PC-9 (cell line): Measurements from ENCODE around the gene JKAMP. TPM values are rescaled to one million over a fixed set of nuclear protein-coding genes. Genes with fewer than 3 reads are reported as not detected.

ENCODE experiments used
- BruUV-seq: library from RNA; stranded (reverse); fragments of 400-500 nt; replicated peaks from 2 replicates; lab custom pipeline; 2021; lab: Mats Ljungman, UMichigan
- CTCF ChIA-PET: fragments of 300-600 bp; sonication (Branson Sonifier 250); formaldehyde crosslinking; loops from one replicate; lab custom pipeline; 2022; ENCODE audit warnings: antibody characterized with exemption; lab: Charles Lee
- POLR2A ChIA-PET: fragments of 300-600 bp; sonication (Branson Sonifier 250); formaldehyde crosslinking; loops from one replicate; lab custom pipeline; 2022; ENCODE audit warnings: antibody characterized with exemption; ENCODE audit not compliant: unreplicated experiment; lab: Charles Lee
- DNase-seq, 2 experiments: peaks; one replicate each; pipeline versions ENCODE4 v3.0.0 to v3.0.0-alpha.2; 2015 to 2022; ENCODE audit warnings: mixed read lengths in 1 of 2
- H2AFZ ChIP-seq: fragments of 200-600 bp; sonication (generic); 2 replicates; pipeline ENCODE4 v1.8.1; 2017; ENCODE audit warnings: antibody characterized with exemption
- H3F3A ChIP-seq: fragments of 200-600 bp; sonication (generic); 2 replicates; pipeline ENCODE4 v1.8.1; 2017; ENCODE audit warnings: antibody characterized with exemption, mild to moderate bottlenecking, low read depth; ENCODE audit not compliant: insufficient read depth
- H3K27ac ChIP-seq: fragments of 200-600 bp; sonication (generic); 2 replicates; pipeline ENCODE4 v1.6.1; 2016; ENCODE audit warnings: mixed run types
- H3K27me3 ChIP-seq: fragments of 200-600 bp; sonication (generic); 2 replicates; pipeline ENCODE4 v1.6.1; 2016; ENCODE audit warnings: low read depth, mixed run types; ENCODE audit not compliant: insufficient read depth
- H3K36me3 ChIP-seq: fragments of 200-600 bp; sonication (generic); 2 replicates; pipeline ENCODE4 v1.6.1; 2016; ENCODE audit warnings: low read depth, mixed run types
- H3K4me1 ChIP-seq: fragments of 200-600 bp; sonication (generic); replicated peaks from 2 replicates; pipeline ENCODE4 v1.6.1; 2016; ENCODE audit warnings: mixed run types; ENCODE audit not compliant: insufficient read depth
- H3K4me2 ChIP-seq: fragments of 200-600 bp; sonication (generic); 2 replicates; pipeline ENCODE4 v1.6.1; 2017; ENCODE audit warnings: mixed run types
- H3K4me3 ChIP-seq: fragments of 200-600 bp; sonication (generic); 2 replicates; pipeline ENCODE4 v1.6.1; 2016; ENCODE audit warnings: mixed run types
- H3K79me2 ChIP-seq: fragments of 200-600 bp; sonication (generic); 2 replicates; pipeline ENCODE4 v1.6.1; 2017; ENCODE audit warnings: low read depth, mixed run types
- H3K9me2 ChIP-seq: fragments of 200-600 bp; sonication (generic); 2 replicates; pipeline ENCODE4 v1.8.1; 2017; ENCODE audit warnings: mild to moderate bottlenecking; ENCODE audit not compliant: insufficient read depth
- H3K9me3 ChIP-seq: fragments of 200-600 bp; sonication (generic); 2 replicates; pipeline ENCODE4 v1.8.1; 2016; ENCODE audit warnings: low read depth; ENCODE audit not compliant: insufficient read depth
- H4K20me1 ChIP-seq: fragments of 200-600 bp; sonication (generic); 2 replicates; pipeline ENCODE4 v1.8.1; 2017; ENCODE audit not compliant: insufficient read depth
- CTCF ChIP-seq: fragments of 200-600 bp; sonication (generic); conservative IDR thresholded peaks from 2 replicates; pipeline ENCODE4 v1.6.1; 2017; ENCODE audit warnings: mixed run types, antibody characterized with exemption, mild to moderate bottlenecking, moderate library complexity
- EZH2 ChIP-seq: fragments of 200-600 bp; sonication (generic); IDR thresholded peaks from 2 replicates; pipeline ENCODE4 v1.8.0; 2017; ENCODE audit warnings: antibody characterized with exemption, low read depth
- intact Hi-C: fragments of 100-400 bp; cut with micrococcal nuclease; formaldehyde crosslinking; loops from one replicate; pipeline ENCODE4 v1.10.0; 2022; ENCODE audit not compliant: unreplicated experiment
- total RNA-seq: library from RNA; stranded (reverse); gene quantifications from 2 replicates; pipeline ENCODE4 v1.2.3, GENCODE V29; 2021

The JKAMP gene
- total RNA-seq, 1 experiment from 2014 or later: 60.1 TPM

GRCh38 chr14:59510966-59511365, 26.6 kb downstream of the JKAMP start:
- CTCF ChIA-PET: no interaction called here
- no peaks in the 10 kb centered on the region for H3K9me3 ChIP-seq
- no peaks in the 10 kb centered on the region for H3F3A ChIP-seq
- H3K9me2 ChIP-seq: no peaks in the 10 kb centered on the region
- no peaks in the 10 kb centered on the region for H3K79me2 ChIP-seq
- H3K4me2 ChIP-seq: no peak overlapping the region
- no peaks in the 10 kb centered on the region for H3K4me1 ChIP-seq
- H3K27me3 ChIP-seq: no peaks in the 10 kb centered on the region
- DNase-seq: no peak
- no TSS peak for BruUV-seq
- H3K36me3 ChIP-seq: no peaks in the 10 kb centered on the region
- H4K20me1 ChIP-seq: no peaks in the 10 kb centered on the region
- H3K4me3 ChIP-seq: no peak overlapping the region
- TF ChIP-seq CTCF (no peak), EZH2 (no peak)
- no peak overlapping the region for H3K27ac ChIP-seq
- H2AFZ ChIP-seq: no peak overlapping the region
- intact Hi-C loops: no loop called here
- POLR2A ChIA-PET: no interaction called here

- H3K9me2 ChIP-seq: no peaks in the 10 kb centered on the region
- intact Hi-C loops: no loop called here
- no peak overlapping the region for H3K4me3 ChIP-seq
- POLR2A ChIA-PET: no interaction called here
- H3K4me2 ChIP-seq: no peak overlapping the region
- no peaks in the 10 kb centered on the region for H3F3A ChIP-seq
- CTCF ChIA-PET: no interaction called here
- H3K4me1 ChIP-seq: no peaks in the 10 kb centered on the region
- no peaks in the 10 kb centered on the region for H3K79me2 ChIP-seq
- no peak overlapping the region for H2AFZ ChIP-seq
- H3K9me3 ChIP-seq: no peaks in the 10 kb centered on the region
- H3K36me3 ChIP-seq: no peaks in the 10 kb centered on the region
- no peak for TF ChIP-seq EZH2
- TF ChIP-seq CTCF: peak; percentile 55
- no peaks in the 10 kb centered on the region for H3K27me3 ChIP-seq
- DNase-seq: no peak
- no peak overlapping the region for H3K27ac ChIP-seq
- no TSS peak for BruUV-seq
- no peaks in the 10 kb centered on the region for H4K20me1 ChIP-seq
Measured at GRCh38 chr14:59511916-59512575, 27.7 kb downstream of the JKAMP start.

- H3K27ac ChIP-seq: no peak overlapping the region
- BruUV-seq: no TSS peak
- no peaks in the 10 kb centered on the region for H3K4me1 ChIP-seq
- H2AFZ ChIP-seq: no peak overlapping the region
- POLR2A ChIA-PET: no interaction called here
- H3K9me2 ChIP-seq: no peaks in the 10 kb centered on the region
- H3K4me3 ChIP-seq: no peak overlapping the region
- H4K20me1 ChIP-seq: no peaks in the 10 kb centered on the region
- H3F3A ChIP-seq: no peaks in the 10 kb centered on the region
- no peak for DNase-seq
- H3K36me3 ChIP-seq: no peaks in the 10 kb centered on the region
- no peaks in the 10 kb centered on the region for H3K9me3 ChIP-seq
- no peaks in the 10 kb centered on the region for H3K79me2 ChIP-seq
- no peaks in the 10 kb centered on the region for H3K27me3 ChIP-seq
- no peak overlapping the region for H3K4me2 ChIP-seq
- intact Hi-C loops: no loop called here
- CTCF ChIA-PET: no interaction called here
- TF ChIP-seq EZH2: no peak
Measured at GRCh38 chr14:59520224-59520623, 35.9 kb downstream of the JKAMP start.

GRCh38 chr14:59529189-59529588, 44.9 kb downstream of the JKAMP start:
- H4K20me1 ChIP-seq: no peaks in the 10 kb centered on the region
- CTCF ChIA-PET: no interaction called here
- no peak overlapping the region for H3K4me2 ChIP-seq
- no TSS peak for BruUV-seq
- DNase-seq: no peak
- H3K4me1 ChIP-seq: no peaks in the 10 kb centered on the region
- no peak overlapping the region for H3K4me3 ChIP-seq
- POLR2A ChIA-PET: no interaction called here
- H3K27me3 ChIP-seq: 0 out of 2 replicates have a peak, but pooled peaks cover 2% of the 10 kb centered on the region
- intact Hi-C loops: no loop called here
- H3K79me2 ChIP-seq: no peaks in the 10 kb centered on the region
- H3K27ac ChIP-seq: no peak overlapping the region
- TF ChIP-seq EZH2: no peak
- TF ChIP-seq CTCF: no peak
- no peaks in the 10 kb centered on the region for H3K9me3 ChIP-seq
- no peaks in the 10 kb centered on the region for H3K9me2 ChIP-seq
- peak overlapping the region; percentile 33; the same call in 1 of the 2 replicates for H2AFZ ChIP-seq
- H3F3A ChIP-seq: no peaks in the 10 kb centered on the region
- H3K36me3 ChIP-seq: no peaks in the 10 kb centered on the region
